Activated T-cell treated with anti-CD3 and anti-CD28 coated beads, Interleukin-2, amount 50 U/mL, for 4 hours (primary cell): ENCODE data around the gene SMAD4. TPM values are rescaled to one million over a fixed set of nuclear protein-coding genes. Genes with fewer than 3 reads are reported as not detected.
"Not testable (repeated sequence)": the region's sequence is repeated elsewhere in the genome, so short reads cannot be mapped to it uniquely, and the experiment has no call there.

Experiments used
- ATAC-seq, 2 donors: fragments of 200-7000 bp; cut with Tn5 transposase; one replicate each; pipeline ENCODE4 v1.10.0; 2021
- DNase-seq: peaks from one replicate; pipeline ENCODE4 v3.0.0-alpha.2; 2020
- H3K27me3 Mint-ChIP-seq: one replicate; pipeline ENCODE4 v1.8.0; 2021; ENCODE audit warnings: low read depth, mixed read lengths
- H3K36me3 Mint-ChIP-seq: one replicate; pipeline ENCODE4 v1.8.0; 2022; ENCODE audit warnings: mixed read lengths; ENCODE audit not compliant: insufficient read depth
- H3K4me1 Mint-ChIP-seq: one replicate; pipeline ENCODE4 v1.8.0; 2021; ENCODE audit warnings: low read depth, mixed read lengths
- H3K4me3 Mint-ChIP-seq: one replicate; pipeline ENCODE4 v1.8.0; 2021; ENCODE audit warnings: mild to moderate bottlenecking, moderate library complexity, mixed read lengths
- H3K9me3 Mint-ChIP-seq: one replicate; pipeline ENCODE4 v1.8.0; 2021; ENCODE audit warnings: mixed read lengths
- total RNA-seq, 3 donors: library from RNA; stranded (reverse); gene quantifications; one replicate each; pipeline ENCODE4 v1.2.1, GENCODE V29; 2021

Gene SMAD4
- 10 to 100 TPM; 58.6 to 60.7 (median 59.6) TPM for total RNA-seq

DNA sequence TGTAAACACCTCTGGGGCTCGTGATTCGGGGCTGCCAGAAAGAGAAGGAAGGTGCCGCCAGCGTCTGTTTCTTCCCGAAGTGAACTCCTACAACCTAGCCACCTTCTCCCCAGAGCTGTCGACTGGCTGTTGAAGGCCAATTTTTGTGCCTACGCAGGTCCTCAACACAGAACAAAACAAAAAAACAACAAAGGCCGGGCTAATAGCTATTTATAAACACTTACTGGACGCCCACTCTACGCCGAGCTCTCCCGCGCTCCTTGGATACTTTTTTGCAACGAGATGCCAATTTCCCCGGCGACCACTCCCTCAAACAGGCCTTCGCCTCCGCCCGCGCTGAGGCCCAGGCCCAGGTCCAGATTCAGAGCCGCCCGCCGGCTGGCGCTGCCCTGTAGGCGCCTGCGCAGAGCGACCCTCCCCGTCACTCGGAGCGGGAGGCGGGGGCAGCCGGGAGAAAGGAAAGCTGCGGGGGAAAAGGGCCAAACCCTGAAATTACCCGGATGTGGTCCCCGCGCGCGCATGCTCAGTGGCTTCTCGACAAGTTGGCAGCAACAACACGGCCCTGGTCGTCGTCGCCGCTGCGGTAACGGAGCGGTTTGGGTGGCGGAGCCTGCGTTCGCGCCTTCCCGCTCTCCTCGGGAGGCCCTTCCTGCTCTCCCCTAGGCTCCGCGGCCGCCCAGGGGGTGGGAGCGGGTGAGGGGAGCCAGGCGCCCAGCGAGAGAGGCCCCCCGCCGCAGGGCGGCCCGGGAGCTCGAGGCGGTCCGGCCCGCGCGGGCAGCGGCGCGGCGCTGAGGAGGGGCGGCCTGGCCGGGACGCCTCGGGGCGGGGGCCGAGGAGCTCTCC lies at the start of gene SMAD4:
Gene SMAD4 (plus strand): TSS at position 520 of the 843 bp plus-strand sequence. CDS start 16,834 bp downstream, outside the sequence.
- peak within 1 kb of the TSS; percentile 95 for H3K4me3 Mint-ChIP-seq
- peaks cover 12% of the 10 kb centered on the region for H3K36me3 Mint-ChIP-seq
- DNase-seq (peak; percentile 98), ATAC-seq (peak; percentile 84 to 91)
- peaks cover 59% of the 10 kb centered on the region for H3K4me1 Mint-ChIP-seq
- no peaks in the 10 kb centered on the region for H3K27me3 Mint-ChIP-seq
- no peaks in the 10 kb centered on the region for H3K9me3 Mint-ChIP-seq

DNA sequence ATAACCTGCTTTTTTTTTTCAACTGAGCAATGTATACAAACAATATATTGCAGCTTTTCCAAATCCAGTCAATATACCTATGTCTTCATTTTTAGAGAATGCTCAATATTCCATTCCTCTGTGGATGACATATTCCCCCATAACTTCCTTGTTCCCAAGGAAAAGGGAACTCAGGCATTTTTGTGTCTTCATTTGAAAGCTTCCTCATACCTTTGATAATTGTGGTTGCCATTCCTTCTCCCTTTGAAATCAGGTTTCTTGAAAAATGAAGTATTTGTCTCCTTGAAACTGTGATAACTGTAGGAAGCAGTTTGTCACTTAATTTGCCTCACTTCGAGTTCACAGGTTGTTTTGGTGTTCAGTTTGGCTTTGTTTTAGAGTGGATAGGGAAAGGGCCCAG lies 48.6 kb upstream of the SMAD4 start:
- Mint-ChIP-seq H3K4me3 (no peak overlapping the region), H3K36me3 (peaks cover 34% of the 10 kb centered on the region), H3K4me1 (peaks cover 1% of the 10 kb centered on the region), H3K27me3 (no peaks in the 10 kb centered on the region), H3K9me3 (peaks cover 8% of the 10 kb centered on the region)
- DNase-seq: no peak
- ATAC-seq: no peak

DNA sequence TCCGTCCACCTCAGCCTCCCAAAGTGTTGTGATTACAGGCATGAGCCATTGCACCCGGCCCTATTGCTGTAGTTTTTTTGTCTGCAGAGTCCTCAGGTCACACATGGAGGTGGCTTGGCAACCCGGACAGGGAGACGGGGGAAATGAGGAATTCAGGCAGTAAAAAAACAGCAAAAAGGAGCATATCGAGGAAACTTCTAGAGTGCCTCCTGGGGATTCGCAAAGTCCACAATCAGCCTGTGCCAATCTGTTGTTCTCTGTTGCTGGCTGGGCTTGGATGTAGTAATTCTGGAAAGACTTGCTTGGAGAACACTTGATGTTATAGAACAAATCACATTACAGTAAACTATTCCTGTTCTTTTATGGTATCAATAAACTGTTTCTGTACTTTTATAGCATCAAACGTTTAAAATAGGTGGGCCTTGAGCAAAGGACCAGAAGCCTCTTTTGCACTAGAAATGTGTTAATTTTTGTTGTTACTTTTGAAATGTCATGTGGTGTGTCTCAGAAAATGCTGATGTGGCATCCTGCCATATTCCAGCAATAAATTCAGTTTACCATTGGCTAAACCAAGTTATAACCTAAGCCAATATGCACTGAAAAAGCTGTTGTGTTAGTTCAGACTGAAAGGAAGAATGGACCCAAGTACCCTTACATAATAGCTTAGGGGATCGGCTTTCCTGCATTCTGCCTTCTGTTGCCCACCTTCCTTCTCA lies 47.8 kb upstream of the SMAD4 start:
- no peak for ATAC-seq
- peaks cover 5% of the 10 kb centered on the region for H3K9me3 Mint-ChIP-seq
- no peak overlapping the region for H3K4me3 Mint-ChIP-seq
- peaks cover 1% of the 10 kb centered on the region for H3K4me1 Mint-ChIP-seq
- no peaks in the 10 kb centered on the region for H3K27me3 Mint-ChIP-seq
- peaks cover 32% of the 10 kb centered on the region for H3K36me3 Mint-ChIP-seq
- no peak for DNase-seq

DNA sequence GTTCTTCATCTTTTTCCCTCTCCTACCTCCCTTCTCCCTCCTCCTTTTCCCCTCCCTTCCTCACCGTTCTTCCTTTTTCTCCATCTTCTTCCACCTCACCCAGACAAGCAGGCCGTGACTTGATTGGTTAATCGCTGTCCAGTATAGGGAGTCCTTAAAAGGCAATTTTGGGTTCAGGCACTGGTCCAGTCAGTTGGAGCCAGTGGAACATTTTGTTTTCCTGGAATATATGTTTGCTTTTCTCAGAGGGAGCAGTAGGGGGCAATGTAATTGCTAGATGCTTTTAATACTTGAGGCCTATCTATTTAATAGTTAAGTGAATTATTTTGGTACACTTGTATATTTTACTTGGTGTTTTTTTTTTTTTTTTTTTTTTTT lies 47.2 kb upstream of the SMAD4 start:
- ATAC-seq: no peak
- H3K4me1 Mint-ChIP-seq: peaks cover 1% of the 10 kb centered on the region
- peaks cover 31% of the 10 kb centered on the region for H3K36me3 Mint-ChIP-seq
- no peak for DNase-seq
- H3K9me3 Mint-ChIP-seq: peaks cover 5% of the 10 kb centered on the region
- no peaks in the 10 kb centered on the region for H3K27me3 Mint-ChIP-seq
- no peak overlapping the region for H3K4me3 Mint-ChIP-seq

DNA sequence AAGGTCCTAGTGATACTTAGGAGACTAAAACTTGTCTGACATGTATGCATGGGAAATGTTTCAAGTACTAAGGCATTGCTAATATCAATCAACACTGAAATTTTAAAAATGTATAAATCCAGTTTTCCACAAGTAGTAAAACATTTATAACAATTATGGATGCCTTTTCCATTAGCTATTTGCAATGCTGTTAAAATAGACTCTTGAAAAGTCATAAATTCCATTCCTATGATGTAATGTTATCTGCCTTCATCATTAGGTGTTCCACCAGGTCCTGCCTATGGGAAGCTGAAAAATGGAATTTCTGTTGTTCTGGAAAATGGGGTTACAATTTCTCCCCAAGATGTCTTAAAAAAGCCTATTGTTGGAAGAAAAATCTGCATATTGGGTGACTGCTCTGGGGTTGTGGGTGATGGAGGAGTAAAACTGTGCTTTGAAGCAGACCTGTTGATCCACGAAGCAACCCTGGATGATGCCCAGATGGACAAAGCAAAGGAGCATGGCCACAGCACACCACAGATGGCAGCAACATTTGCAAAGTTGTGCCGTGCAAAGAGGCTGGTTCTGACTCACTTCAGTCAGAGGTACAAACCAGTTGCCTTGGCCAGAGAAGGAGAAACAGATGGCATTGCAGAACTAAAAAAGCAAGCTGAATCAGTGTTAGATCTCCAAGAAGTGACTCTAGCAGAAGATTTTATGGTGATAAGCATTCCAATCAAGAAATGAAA lies 43.5 kb upstream of the SMAD4 start:
- ATAC-seq: no peak
- Mint-ChIP-seq H3K9me3 (no peaks in the 10 kb centered on the region), H3K27me3 (no peaks in the 10 kb centered on the region), H3K4me3 (no peak overlapping the region), H3K36me3 (peaks cover 17% of the 10 kb centered on the region), H3K4me1 (peaks cover 1% of the 10 kb centered on the region)
- no peak for DNase-seq

DNA sequence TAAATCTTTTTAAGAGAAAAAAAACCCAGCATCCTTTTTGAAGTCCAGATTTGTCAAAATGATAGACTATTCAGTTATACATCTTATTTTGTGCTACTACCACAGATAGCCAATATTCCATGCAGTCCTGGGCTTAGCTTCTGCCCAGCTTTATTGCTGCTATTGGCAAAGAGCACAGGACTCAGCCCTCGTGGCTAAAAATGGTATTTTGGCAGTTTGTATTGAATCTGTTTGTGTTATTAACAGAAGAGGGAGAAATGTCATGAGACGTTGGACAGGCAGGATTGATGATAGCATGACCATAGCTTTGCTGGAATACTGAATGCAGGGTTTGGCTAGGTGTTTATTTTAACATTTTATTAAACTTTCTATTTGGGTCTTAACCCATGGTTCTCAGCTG lies 42.8 kb upstream of the SMAD4 start:
- Mint-ChIP-seq H3K36me3 (peaks cover 17% of the 10 kb centered on the region), H3K9me3 (no peaks in the 10 kb centered on the region), H3K4me3 (no peak overlapping the region), H3K4me1 (peaks cover 1% of the 10 kb centered on the region), H3K27me3 (no peaks in the 10 kb centered on the region)
- ATAC-seq: no peak
- DNase-seq: no peak

DNA sequence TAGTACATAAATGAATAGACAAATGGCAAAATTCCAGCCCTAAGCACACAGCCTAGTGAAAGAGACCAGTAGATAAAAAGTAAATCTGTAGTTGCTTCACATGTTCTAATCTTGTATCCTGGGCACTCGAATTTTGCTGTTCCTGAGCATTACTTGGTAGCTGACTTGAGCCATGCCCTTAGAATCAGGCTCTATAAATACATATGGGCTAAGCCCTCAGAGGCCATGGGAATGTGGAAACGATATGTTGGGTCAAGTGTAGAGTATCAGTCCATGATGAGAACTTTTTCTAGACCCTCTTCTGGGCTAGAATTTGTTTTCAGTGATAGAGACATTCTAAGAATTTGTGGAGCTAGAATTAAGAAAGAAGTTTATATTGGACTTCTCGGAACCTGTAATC lies 40.3 kb upstream of the SMAD4 start:
- Mint-ChIP-seq H3K9me3 (no peaks in the 10 kb centered on the region), H3K36me3 (peaks cover 23% of the 10 kb centered on the region), H3K27me3 (no peaks in the 10 kb centered on the region), H3K4me3 (no peak overlapping the region), H3K4me1 (peaks cover 1% of the 10 kb centered on the region)
- no peak for DNase-seq
- ATAC-seq: no peak

DNA sequence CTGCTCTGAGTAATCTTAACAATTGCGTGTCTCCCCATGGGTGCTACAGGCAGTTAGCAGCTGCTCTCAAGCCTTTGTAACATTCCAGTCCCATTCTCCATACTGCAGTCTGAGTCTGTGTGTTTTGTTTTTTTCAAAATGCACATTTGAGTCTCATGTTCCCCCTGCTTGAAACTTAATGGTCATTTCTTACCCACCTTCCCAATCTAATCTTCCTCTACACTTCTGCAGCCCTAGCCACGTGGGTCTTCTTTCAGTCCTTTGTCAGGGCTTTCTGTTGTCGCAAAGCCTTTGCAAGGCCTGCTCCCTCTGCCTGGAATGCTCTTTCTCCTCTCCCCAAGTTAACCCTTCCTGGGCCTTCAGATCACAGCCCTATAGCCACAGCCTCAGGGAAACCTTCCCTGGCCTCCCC lies 37.7 kb upstream of the SMAD4 start:
- Mint-ChIP-seq H3K4me3 (no peak overlapping the region), H3K27me3 (no peaks in the 10 kb centered on the region), H3K36me3 (peaks cover 11% of the 10 kb centered on the region), H3K4me1 (no peaks in the 10 kb centered on the region), H3K9me3 (peaks cover 4% of the 10 kb centered on the region)
- ATAC-seq: no peak
- DNase-seq: no peak

DNA sequence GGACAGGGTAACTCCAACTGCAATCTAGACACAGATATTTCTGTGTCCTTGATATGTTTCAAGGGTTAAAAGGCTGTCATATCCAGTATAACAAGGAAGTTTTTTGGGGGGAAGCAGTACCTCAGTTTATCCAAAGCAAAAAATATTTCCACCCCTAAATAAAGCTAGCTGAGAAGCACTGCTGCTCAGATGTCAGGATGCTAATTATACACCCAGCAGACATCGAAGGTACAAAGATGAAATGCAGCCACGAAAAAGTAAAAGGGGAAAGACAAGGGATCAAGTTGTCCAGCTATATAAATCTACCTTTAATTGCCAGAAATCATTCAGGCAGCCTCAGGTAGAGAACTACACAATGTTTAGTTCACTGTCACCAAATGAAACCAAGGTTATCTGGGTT lies 36.0 kb upstream of the SMAD4 start:
- Mint-ChIP-seq H3K4me3 (no peak overlapping the region), H3K4me1 (no peaks in the 10 kb centered on the region), H3K9me3 (peaks cover 4% of the 10 kb centered on the region), H3K36me3 (peaks cover 5% of the 10 kb centered on the region), H3K27me3 (no peaks in the 10 kb centered on the region)
- DNase-seq: no peak
- no peak for ATAC-seq

DNA sequence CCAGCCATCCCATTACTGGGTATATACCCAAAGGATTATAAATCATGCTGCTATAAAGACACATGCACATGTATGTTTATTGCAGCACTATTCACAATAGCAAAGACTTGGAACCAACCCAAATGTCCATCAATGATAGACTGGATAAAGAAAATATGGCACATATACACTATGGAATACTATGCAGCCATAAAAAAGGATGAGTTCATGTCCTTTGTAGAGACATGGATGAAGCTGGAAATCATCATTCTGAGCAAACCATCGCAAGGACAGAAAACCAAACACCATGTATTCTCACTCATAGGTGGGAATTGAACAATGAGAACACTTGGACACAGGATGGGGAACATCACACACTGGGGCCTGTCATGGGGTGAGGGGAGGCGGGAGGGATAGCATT lies 26.8 kb upstream of the SMAD4 start:
- not testable (repeated sequence) for DNase-seq, ATAC-seq, H3K4me1 Mint-ChIP-seq, H3K9me3 Mint-ChIP-seq, H3K4me3 Mint-ChIP-seq, H3K36me3 Mint-ChIP-seq, H3K27me3 Mint-ChIP-seq

DNA sequence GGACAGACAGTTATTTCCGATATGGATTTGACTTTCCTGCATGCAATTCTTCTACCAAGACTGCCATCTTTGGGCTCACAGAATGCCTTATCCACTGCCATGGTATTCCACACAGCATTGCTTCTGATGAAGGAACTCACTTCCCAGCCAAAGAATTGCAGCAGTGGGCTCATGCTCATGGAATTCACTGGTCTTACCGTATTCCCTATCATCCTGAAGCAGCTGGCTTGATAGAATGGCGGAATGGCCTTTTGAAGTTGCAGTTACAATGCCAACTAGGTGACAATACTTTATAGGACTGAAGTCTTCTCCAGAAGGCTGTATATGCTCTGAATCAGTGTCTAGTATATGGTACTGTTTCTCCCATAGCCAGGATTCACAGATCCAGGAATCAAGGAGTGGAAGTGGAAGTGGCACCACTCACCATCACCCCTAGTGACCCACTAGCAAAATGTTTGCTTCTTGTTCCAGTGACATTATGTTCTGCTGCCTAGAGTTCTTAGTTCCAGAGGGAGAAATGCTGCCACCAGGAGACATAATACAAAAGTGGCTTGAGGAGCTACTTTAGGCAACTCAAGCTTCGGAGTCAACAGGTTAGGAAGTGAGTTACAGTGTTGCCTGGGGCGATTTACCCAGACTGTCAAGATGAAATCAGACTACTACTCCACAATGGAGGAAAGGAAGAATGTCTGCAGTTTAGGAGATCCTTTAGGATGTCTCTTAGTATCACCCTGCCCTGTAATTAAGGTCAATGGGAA lies 23.8 kb upstream of the SMAD4 start:
- no peaks in the 10 kb centered on the region for H3K27me3 Mint-ChIP-seq
- H3K36me3 Mint-ChIP-seq: peaks cover 5% of the 10 kb centered on the region
- H3K4me3 Mint-ChIP-seq: no peak overlapping the region
- peaks cover 3% of the 10 kb centered on the region for H3K9me3 Mint-ChIP-seq
- ATAC-seq (no peak), DNase-seq (no peak)
- no peaks in the 10 kb centered on the region for H3K4me1 Mint-ChIP-seq

DNA sequence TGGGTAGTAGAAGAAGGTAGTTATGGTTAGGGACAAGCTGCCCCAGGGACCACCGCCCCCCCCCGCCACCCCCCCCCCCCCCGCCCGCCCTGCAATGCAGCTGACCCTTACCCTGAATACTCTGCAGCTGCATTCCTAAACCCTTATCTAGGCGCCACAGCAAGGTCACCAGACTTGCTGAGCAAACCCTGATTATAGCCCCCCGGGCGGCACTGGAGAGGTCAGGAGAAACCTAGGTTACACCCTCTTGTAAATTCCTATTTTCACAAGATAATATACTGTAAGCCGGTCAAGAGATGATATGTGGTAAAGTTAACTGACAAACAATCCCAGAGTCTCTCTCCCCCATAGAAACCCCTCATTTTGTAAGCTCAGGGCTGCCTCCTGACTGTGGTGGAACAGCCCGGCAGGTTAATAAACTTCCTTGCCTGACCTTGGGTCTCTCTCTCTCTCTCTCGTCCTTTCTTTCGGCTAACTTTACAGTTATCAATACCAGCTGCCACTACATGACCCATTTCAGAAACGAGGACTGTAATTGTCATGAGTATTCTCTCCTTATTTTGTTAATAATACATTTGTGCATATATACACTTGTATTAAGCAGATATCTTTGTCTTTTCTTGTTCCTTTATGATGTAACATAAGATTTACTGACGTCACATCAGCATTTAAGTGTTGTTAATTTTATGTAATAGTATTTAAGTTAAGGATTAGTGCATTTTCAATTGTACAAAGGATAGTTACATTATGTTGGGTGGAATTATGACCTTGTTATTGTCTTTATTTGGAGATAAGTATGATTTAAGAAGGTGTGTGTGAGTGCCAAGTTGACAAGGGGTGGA lies 22.8 kb upstream of the SMAD4 start:
- H3K27me3 Mint-ChIP-seq: no peaks in the 10 kb centered on the region
- H3K4me3 Mint-ChIP-seq: no peak overlapping the region
- H3K4me1 Mint-ChIP-seq: no peaks in the 10 kb centered on the region
- DNase-seq (no peak), ATAC-seq (no peak)
- no peaks in the 10 kb centered on the region for H3K36me3 Mint-ChIP-seq
- H3K9me3 Mint-ChIP-seq: no peaks in the 10 kb centered on the region

DNA sequence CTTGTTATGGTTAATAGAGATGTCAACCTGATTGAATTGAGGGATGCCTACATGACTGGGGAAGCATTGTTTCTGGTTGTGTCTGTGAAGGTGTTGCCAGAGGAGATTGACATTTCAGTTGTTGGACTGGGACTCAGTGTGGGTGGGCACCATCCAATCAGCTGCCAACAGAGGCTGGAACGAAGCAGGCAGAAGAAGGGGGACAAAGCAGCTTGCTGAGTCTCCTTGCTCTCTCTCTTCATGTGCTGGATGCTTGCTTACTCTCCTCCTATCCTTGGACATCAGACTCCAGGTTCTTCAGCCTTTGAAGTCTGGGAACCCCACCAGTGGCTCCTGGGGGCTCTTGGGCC lies 22.2 kb upstream of the SMAD4 start:
- no peak for DNase-seq
- H3K4me1 Mint-ChIP-seq: no peaks in the 10 kb centered on the region
- no peaks in the 10 kb centered on the region for H3K9me3 Mint-ChIP-seq
- no peak overlapping the region for H3K4me3 Mint-ChIP-seq
- H3K36me3 Mint-ChIP-seq: no peaks in the 10 kb centered on the region
- ATAC-seq: no peak
- H3K27me3 Mint-ChIP-seq: no peaks in the 10 kb centered on the region
